NOMO-1 (cell line): Measurements from ENCODE around the gene MXD4.

Experiments
- DNase-seq, 2 experiments: peaks; one replicate each; lab custom pipeline; 2025; ENCODE audit not compliant: unreplicated experiment in 2 of 2; lab: John Stamatoyannopoulos, UW

The MXD4 gene

GRCh38 chr4:2265113-2266110 is 3.5 kb upstream of the MXD4 start:
- DNase-seq = no peak

- DNase-seq = no peak
Observed at GRCh38 chr4:2264481-2265041, 2.7 kb upstream of the MXD4 start.

DNA sequence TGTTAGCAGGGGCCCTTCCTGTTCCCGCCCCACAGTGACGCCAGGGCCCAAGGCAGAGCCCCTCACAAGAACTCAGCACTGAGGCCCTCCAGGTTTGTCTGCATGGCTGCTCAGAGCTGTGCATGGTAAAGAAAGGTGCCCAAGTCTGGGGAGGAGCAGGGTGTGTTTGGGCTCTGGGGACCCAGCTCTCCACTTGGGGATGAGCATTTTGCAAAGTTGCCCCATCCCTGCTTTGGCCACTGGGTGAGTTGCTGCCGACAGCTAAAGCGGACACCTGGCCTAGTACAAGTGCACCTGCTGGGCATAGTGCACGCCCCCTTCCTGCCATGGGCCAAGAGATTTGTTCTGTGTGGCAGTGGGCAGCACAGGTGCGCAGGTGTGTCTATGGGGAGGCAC is 2.0 kb upstream of the MXD4 start:
- no peak for DNase-seq

GRCh38 chr4:2262944-2263250 is 988 bp upstream of the MXD4 start:
- no peak for DNase-seq

- peak; percentile 99 for DNase-seq
Observed at GRCh38 chr4:2262145-2262943, 435 bp upstream of the MXD4 start.

DNA sequence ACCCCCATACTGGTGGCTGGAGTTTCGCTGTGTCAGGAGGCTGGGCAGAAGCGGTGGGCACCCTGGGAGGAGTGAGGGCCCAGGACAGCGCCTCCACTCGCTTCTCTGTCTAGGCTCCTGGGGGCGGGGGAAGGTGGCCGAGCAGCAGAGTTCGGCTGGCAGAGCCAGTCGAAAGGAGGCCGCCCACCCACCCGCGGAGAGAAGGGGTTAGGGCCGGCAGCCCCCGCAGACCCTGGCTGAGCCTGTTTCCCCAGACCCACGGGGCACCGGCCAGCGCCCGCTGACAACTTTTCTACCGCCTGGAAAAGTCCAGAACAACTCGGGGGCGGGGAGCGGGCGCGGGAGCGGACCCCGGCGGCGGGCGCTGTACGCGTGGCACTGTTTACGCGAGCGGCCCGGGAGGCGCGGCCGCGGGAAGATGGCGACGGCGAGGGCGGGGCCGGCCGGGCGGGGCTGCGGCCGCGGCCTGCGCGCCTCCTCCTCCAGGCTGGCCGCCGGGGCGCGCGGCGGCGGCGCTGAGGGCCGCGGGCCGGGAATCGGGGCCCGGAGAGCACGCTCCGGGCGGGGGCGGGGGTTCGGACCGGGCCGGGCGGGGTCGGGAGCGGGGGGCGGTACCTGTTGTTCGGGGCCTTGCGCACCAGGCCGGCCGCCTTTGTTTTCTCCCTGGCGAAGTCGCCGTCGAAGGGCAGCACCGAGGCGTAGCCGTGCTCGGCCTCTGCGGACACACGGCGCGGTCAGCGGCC is 628 bp downstream of the MXD4 start:
- peak; percentile 48 to 57 for DNase-seq

GRCh38 chr4:2260344-2261109 is 1.4 kb downstream of the MXD4 start:
- no peak for DNase-seq

DNA sequence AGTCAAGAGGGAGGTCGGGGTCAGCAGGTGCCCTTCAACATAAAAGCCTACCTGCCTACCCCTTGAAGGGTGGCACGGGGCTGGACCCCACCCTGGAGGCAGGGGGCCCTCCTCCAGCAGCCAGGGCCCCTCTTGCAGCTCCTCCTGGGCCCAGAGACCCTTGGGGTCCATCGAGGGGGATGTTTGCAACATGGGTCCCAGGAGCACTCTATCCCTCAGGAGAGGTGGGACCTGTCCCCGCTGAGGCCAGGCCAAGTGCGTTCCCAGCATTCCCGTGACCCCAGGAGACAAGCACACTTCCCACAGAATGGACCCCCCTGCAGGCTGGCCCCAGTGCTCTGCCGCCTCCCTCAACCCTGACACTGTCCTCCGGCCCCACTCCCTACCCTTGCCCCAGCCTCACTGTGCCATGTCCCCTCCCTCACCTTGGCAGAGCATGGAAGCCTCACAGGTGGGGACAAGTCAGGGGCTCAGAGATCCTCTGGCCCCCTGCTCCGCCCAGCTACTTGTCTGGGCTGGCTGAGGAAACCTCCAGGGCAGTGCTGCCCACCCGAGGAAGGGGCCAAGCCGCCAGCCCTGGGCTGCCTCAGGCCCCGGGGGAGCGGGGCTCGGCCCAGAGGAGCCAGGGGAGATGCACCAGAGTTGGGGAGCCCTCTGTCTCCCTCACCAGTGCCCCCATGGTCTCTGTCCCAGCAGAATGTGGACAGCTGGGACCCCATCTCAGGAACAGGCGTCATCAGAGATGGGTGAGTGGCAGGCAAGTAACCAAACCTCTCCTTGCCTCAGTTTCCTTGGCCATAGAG is 2.2 kb downstream of the MXD4 start:
- DNase-seq = no peak

GRCh38 chr4:2259036-2259540 is 2.8 kb downstream of the MXD4 start:
- no peak for DNase-seq

DNA sequence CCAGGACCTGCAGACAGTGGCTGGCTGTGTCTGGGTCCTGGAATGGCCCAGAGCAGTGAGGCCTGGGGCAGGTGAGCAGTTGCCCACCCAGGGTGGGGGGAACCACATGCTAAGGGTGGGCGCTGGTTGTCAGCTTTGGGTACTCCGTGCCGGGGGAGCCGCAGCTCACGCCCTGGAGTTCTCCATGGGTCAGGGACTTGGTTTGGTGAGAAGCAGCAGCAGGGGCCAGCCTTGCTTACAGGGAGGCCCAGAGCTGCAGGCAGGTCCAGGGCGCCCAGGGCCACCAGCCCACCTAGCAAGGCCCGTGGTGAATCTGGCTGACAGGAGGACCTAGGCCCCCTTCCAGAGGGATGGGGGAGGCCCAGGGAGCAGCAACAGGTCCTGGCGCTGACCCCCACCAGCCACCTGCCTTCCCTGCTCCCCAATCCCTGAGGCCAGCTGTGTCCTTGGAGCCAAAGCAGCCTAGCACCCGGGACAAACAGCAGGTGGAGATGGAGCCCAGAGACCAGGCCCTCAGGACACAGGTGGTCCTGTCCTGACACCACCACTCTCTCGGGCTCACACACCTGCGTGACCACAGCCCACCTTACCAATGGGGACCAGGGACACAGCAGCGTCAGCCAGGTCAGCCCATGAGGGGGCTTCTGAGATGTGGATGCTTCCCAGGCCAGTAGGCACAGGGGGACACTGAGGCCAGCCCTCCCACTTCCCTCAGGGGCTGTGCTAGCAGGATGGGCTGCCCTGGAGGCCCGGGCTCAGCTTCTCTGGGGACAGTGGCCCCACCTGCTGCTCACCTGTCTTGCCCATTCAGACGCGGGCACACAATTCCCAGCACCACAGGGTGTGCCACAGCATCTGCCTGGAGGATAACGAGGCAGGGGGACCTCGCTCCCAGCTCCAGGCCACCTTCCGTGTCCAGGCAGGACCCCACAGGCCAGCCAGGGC is 3.5 kb downstream of the MXD4 start:
- DNase-seq = no peak

GRCh38 chr4:2257361-2258081 is 4.4 kb downstream of the MXD4 start:
- no peak for DNase-seq

- no peak for DNase-seq
Observed at GRCh38 chr4:2256781-2257191, 5.1 kb downstream of the MXD4 start.

DNA sequence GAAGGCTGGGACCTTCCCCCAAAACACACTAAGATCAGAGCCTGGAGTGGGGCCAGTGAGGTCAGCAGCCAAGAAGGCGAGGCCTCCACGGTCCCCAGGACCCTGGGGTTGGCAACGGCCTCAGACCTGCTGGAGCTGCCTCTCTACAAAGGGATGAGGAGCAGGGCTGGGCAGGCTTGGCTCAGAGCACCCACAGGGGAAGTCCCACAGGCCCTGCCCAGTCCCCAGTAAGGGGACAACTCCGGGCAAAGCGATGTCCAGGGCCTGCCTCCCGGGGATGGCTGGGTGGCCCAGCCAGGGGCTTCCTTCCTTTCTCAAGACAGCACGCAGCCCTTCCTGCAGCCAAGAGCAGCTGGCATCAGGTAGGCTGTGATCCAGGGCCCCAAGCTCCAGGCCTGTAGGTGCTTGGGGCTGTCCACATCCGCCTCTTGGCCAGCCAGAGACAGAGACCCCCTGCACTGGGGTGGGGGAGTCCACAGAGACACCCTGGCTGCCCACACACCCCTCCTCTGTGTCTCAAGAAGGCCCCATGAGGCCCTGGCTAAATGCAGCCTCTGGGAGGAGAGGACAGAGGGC is 5.7 kb downstream of the MXD4 start:
- DNase-seq = no peak

DNA sequence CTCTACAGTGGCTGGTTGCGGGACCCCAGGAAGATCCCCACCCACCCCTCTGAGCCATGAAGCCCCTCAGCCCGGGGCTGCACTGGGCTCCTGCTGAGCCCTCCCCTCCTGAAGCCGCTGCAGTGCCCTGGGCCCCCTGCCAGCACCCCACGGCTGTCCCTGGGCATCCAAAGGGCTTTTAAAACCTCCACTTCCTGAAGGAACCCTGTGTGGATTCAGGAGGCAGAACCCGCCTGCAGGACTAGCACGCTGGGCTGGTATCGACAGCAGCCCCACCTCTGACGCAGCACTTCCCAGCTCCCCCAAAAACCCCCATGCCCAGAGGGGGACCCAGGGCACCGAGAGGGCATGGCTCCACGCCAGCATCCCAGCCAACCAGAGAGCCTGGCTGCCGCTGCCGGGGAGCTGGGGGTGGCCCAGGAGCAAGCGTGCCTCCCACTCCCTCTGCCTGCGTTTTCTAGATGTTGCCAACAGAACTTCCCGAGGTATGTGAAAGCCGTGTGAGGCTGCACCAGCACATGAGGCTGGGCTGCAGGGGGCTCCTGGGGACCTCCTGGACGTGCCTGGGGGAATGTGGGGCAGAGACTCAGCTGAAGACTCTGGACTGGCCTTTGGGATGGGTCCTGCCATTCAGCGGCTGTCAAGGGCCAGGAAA is 6.3 kb downstream of the MXD4 start:
- no peak for DNase-seq

- no peak for DNase-seq
Observed at GRCh38 chr4:2254665-2255500, 7.0 kb downstream of the MXD4 start.
